ENCODE data around the gene TRMT2B. TPM values are rescaled to one million over a fixed set of nuclear protein-coding genes. Genes with fewer than 3 reads are reported as not detected.
"Not testable (repeated sequence)": the region's sequence is repeated elsewhere in the genome, so short reads cannot be mapped to it uniquely, and the experiment has no call there.

Gene TRMT2B
- total RNA-seq, 1 experiment from 2014 or later = 11.6 TPM

- Histone ChIP-seq H3K36me3 (ENCODE audit: insufficient read depth, low read length) (no peaks in the 10 kb centered on the region), H2AFZ (ENCODE audit: low read length) (no peak within 1 kb of the TSS), H3K9ac (ENCODE audit: low read length) (no peak within 1 kb of the TSS), H3K9me2 (replicated peaks; ENCODE audit: insufficient read depth, low read length) (no peaks in the 10 kb centered on the region), H3K27me3 (ENCODE audit: low read length) (no peaks in the 10 kb centered on the region), H3K79me2 (ENCODE audit: low read length) (no peaks in the 10 kb centered on the region), H3K4me1 (ENCODE audit: low read length) (no peaks in the 10 kb centered on the region; the same call in 1 of the 2 replicates), H3K4me2 (ENCODE audit: low read depth, low read length, poor library complexity, severe bottlenecking) (no peak within 1 kb of the TSS), H3K4me3 (ENCODE audit: low read length) (no peak within 1 kb of the TSS), H4K20me1 (ENCODE audit: insufficient read depth, low read depth, low read length) (no peaks in the 10 kb centered on the region), H3K27ac (ENCODE audit: low read length) (no peak within 1 kb of the TSS), H3K9me3 (ENCODE audit: low read length) (no peaks in the 10 kb centered on the region)
- no peak for DNase-seq
These were observed 27.0 kb upstream of the TRMT2B start, which contains the start of gene TMEM35A for GRCh38 chrX:101078716-101079598. TMEM35A (plus strand) TSS chrX:101078879; CDS start chrX:101079003, 124 bp downstream.

- DNase-seq = no peak
- Histone ChIP-seq H3K9me2 (replicated peaks; ENCODE audit: insufficient read depth, low read length) (no peaks in the 10 kb centered on the region), H3K27me3 (ENCODE audit: low read length) (no peaks in the 10 kb centered on the region), H2AFZ (ENCODE audit: low read length) (no peak overlapping the region), H3K27ac (ENCODE audit: low read length) (no peak overlapping the region), H3K9me3 (ENCODE audit: low read length) (no peaks in the 10 kb centered on the region), H3K4me1 (ENCODE audit: low read length) (no peaks in the 10 kb centered on the region), H3K79me2 (ENCODE audit: low read length) (no peaks in the 10 kb centered on the region), H3K36me3 (ENCODE audit: insufficient read depth, low read length) (no peaks in the 10 kb centered on the region), H3K9ac (ENCODE audit: low read length) (no peak overlapping the region), H4K20me1 (ENCODE audit: insufficient read depth, low read depth, low read length) (no peaks in the 10 kb centered on the region), H3K4me2 (ENCODE audit: low read depth, low read length, poor library complexity, severe bottlenecking) (no peak overlapping the region), H3K4me3 (ENCODE audit: low read length) (no peak overlapping the region)
These were observed 19.7 kb upstream of the TRMT2B start for GRCh38 chrX:101071582-101071981.

- Histone ChIP-seq H3K9me2 (replicated peaks; ENCODE audit: insufficient read depth, low read length) (no peaks in the 10 kb centered on the region), H3K9ac (ENCODE audit: low read length) (no peak overlapping the region)
- DNase-seq = no peak
These were observed 10.3 kb upstream of the TRMT2B start for GRCh38 chrX:101062176-101062575.

GRCh38 chrX:101057093-101057714 lies 5.3 kb upstream of the TRMT2B start:
- no peaks in the 10 kb centered on the region for H3K36me3 ChIP-seq (ENCODE audit: insufficient read depth, low read length)
- H3K9ac ChIP-seq (ENCODE audit: low read length) = no peak overlapping the region
- no peaks in the 10 kb centered on the region for H4K20me1 ChIP-seq (ENCODE audit: insufficient read depth, low read depth, low read length)
- no peaks in the 10 kb centered on the region for H3K27me3 ChIP-seq (ENCODE audit: low read length)
- H3K4me1 ChIP-seq (ENCODE audit: low read length) = peaks cover 8% of the 10 kb centered on the region
- no peak overlapping the region for H2AFZ ChIP-seq (ENCODE audit: low read length)
- no peaks in the 10 kb centered on the region for H3K9me2 ChIP-seq (replicated peaks; ENCODE audit: insufficient read depth, low read length)
- no peak overlapping the region for H3K27ac ChIP-seq (ENCODE audit: low read length)
- H3K9me3 ChIP-seq (ENCODE audit: low read length) = no peaks in the 10 kb centered on the region
- H3K4me3 ChIP-seq (ENCODE audit: low read length) = no peak overlapping the region
- DNase-seq = peak; percentile 48
- no peak overlapping the region for H3K4me2 ChIP-seq (ENCODE audit: low read depth, low read length, poor library complexity, severe bottlenecking)
- no peaks in the 10 kb centered on the region for H3K79me2 ChIP-seq (ENCODE audit: low read length)

More at GRCh38 chrX:101062176-101062575, 10.3 kb upstream of the TRMT2B start:
- no peak overlapping the region for H3K4me2 ChIP-seq (ENCODE audit: low read depth, low read length, poor library complexity, severe bottlenecking)
- no peaks in the 10 kb centered on the region for H3K27me3 ChIP-seq (ENCODE audit: low read length)
- H3K4me1 ChIP-seq (ENCODE audit: low read length) = no peaks in the 10 kb centered on the region
- no peak overlapping the region for H3K27ac ChIP-seq (ENCODE audit: low read length)
- H3K79me2 ChIP-seq (ENCODE audit: low read length) = no peaks in the 10 kb centered on the region
- H3K36me3 ChIP-seq (ENCODE audit: insufficient read depth, low read length) = no peaks in the 10 kb centered on the region
- no peak overlapping the region for H2AFZ ChIP-seq (ENCODE audit: low read length)
- H4K20me1 ChIP-seq (ENCODE audit: insufficient read depth, low read depth, low read length) = no peaks in the 10 kb centered on the region
- H3K9me3 ChIP-seq (ENCODE audit: low read length) = no peaks in the 10 kb centered on the region
- H3K4me3 ChIP-seq (ENCODE audit: low read length) = no peak overlapping the region

GRCh38 chrX:101056551-101056950 lies 4.6 kb upstream of the TRMT2B start:
- H3K79me2 ChIP-seq (ENCODE audit: low read length); DNase-seq; H3K4me3 ChIP-seq (ENCODE audit: low read length); H3K27ac ChIP-seq (ENCODE audit: low read length); H3K27me3 ChIP-seq (ENCODE audit: low read length); H3K9me3 ChIP-seq (ENCODE audit: low read length); H3K9me2 ChIP-seq (replicated peaks; ENCODE audit: insufficient read depth, low read length); H4K20me1 ChIP-seq (ENCODE audit: insufficient read depth, low read depth, low read length); H2AFZ ChIP-seq (ENCODE audit: low read length); H3K4me2 ChIP-seq (ENCODE audit: low read depth, low read length, poor library complexity, severe bottlenecking); H3K36me3 ChIP-seq (ENCODE audit: insufficient read depth, low read length); H3K9ac ChIP-seq (ENCODE audit: low read length): not testable (repeated sequence)
- H3K4me1 ChIP-seq (ENCODE audit: low read length) = peaks cover 10% of the 10 kb centered on the region

- Histone ChIP-seq H3K27me3 (ENCODE audit: low read length) (no peaks in the 10 kb centered on the region), H3K9ac (ENCODE audit: low read length) (peak overlapping the region; percentile 82), H3K79me2 (ENCODE audit: low read length) (peaks cover 15% of the 10 kb centered on the region), H3K9me2 (replicated peaks; ENCODE audit: insufficient read depth, low read length) (no peaks in the 10 kb centered on the region), H3K4me3 (ENCODE audit: low read length) (peak overlapping the region; percentile 78), H3K36me3 (ENCODE audit: insufficient read depth, low read length) (0 out of 2 replicates have a peak, but pooled peaks cover 2% of the 10 kb centered on the region), H3K9me3 (ENCODE audit: low read length) (no peaks in the 10 kb centered on the region), H2AFZ (ENCODE audit: low read length) (no peak overlapping the region), H3K4me1 (ENCODE audit: low read length) (peaks cover 10% of the 10 kb centered on the region), H3K27ac (ENCODE audit: low read length) (peak overlapping the region; percentile 30; the same call in 1 of the 2 replicates), H3K4me2 (ENCODE audit: low read depth, low read length, poor library complexity, severe bottlenecking) (peak overlapping the region; percentile 70), H4K20me1 (ENCODE audit: insufficient read depth, low read depth, low read length) (no peaks in the 10 kb centered on the region)
- DNase-seq = peak; percentile 41
These were observed 760 bp downstream of the TRMT2B start for GRCh38 chrX:101051153-101051548.

- Histone ChIP-seq H3K4me3 (ENCODE audit: low read length) (no peak overlapping the region), H3K9me2 (replicated peaks; ENCODE audit: insufficient read depth, low read length) (no peaks in the 10 kb centered on the region), H2AFZ (ENCODE audit: low read length) (no peak overlapping the region), H3K9ac (ENCODE audit: low read length) (no peak overlapping the region), H3K36me3 (ENCODE audit: insufficient read depth, low read length) (peaks cover 6% of the 10 kb centered on the region; the same call in 1 of the 2 replicates), H3K27me3 (ENCODE audit: low read length) (no peaks in the 10 kb centered on the region), H3K4me1 (ENCODE audit: low read length) (no peaks in the 10 kb centered on the region), H3K79me2 (ENCODE audit: low read length) (no peaks in the 10 kb centered on the region), H3K4me2 (ENCODE audit: low read depth, low read length, poor library complexity, severe bottlenecking) (no peak overlapping the region), H4K20me1 (ENCODE audit: insufficient read depth, low read depth, low read length) (no peaks in the 10 kb centered on the region), H3K27ac (ENCODE audit: low read length) (no peak overlapping the region), H3K9me3 (ENCODE audit: low read length) (no peaks in the 10 kb centered on the region)
- DNase-seq = no peak
These were observed 11.7 kb downstream of the TRMT2B start for GRCh38 chrX:101040197-101040596.

- DNase-seq = no peak
- H3K9ac ChIP-seq (ENCODE audit: low read length) = no peak overlapping the region
- no peaks in the 10 kb centered on the region for H3K27me3 ChIP-seq (ENCODE audit: low read length)
- no peak overlapping the region for H3K4me3 ChIP-seq (ENCODE audit: low read length)
- no peaks in the 10 kb centered on the region for H3K9me2 ChIP-seq (replicated peaks; ENCODE audit: insufficient read depth, low read length)
- no peaks in the 10 kb centered on the region for H3K4me1 ChIP-seq (ENCODE audit: low read length)
- no peak overlapping the region for H3K4me2 ChIP-seq (ENCODE audit: low read depth, low read length, poor library complexity, severe bottlenecking)
- no peaks in the 10 kb centered on the region for H4K20me1 ChIP-seq (ENCODE audit: insufficient read depth, low read depth, low read length)
- no peak overlapping the region for H3K27ac ChIP-seq (ENCODE audit: low read length)
- H3K36me3 ChIP-seq (ENCODE audit: insufficient read depth, low read length) = peaks cover 6% of the 10 kb centered on the region; the same call in 1 of the 2 replicates
- no peaks in the 10 kb centered on the region for H3K79me2 ChIP-seq (ENCODE audit: low read length)
- H2AFZ ChIP-seq (ENCODE audit: low read length) = no peak overlapping the region
- no peaks in the 10 kb centered on the region for H3K9me3 ChIP-seq (ENCODE audit: low read length)
These were observed 14.7 kb downstream of the TRMT2B start for GRCh38 chrX:101037231-101037630.
